Measurements from ENCODE around the gene SLC35F1.
A peak's percentile ranks its signal among the peaks of the same experiment; 100 is the strongest.

The SLC35F1 gene

GRCh38 chr6:118165500-118165899, 258.4 kb downstream of the SLC35F1 start (continued):
- no peak for TF ChIP-seq GLI2 (tag by site-specific recombination; IDR thresholded peaks at IDR 0.05; ENCODE audit: borderline replicate concordance, low read depth)

GRCh38 chr6:118168421-118168820, 261.4 kb downstream of the SLC35F1 start:
- 0 out of 2 replicates have a peak, but pooled peaks have one; percentile 13 for TF ChIP-seq ZNF626 (tag by site-specific recombination; IDR thresholded peaks at IDR 0.05)
- TF ChIP-seq YY2 (tag by site-specific recombination; IDR thresholded peaks at IDR 0.05), result no peak
- H3K27ac ChIP-seq (ENCODE audit: extremely low read depth, low read depth, low read length), result no peak overlapping the region
- no peak overlapping the region for H3K4me3 ChIP-seq (ENCODE audit: low read depth, low read length)
- no peaks in the 10 kb centered on the region for H3K36me3 ChIP-seq (ENCODE audit: control insufficient read depth in 2 of 2, insufficient read depth in 1 of 2, low read length in 2 of 2)
- H3K4me1 ChIP-seq (ENCODE audit: control insufficient read depth, insufficient read depth, low read length), result peaks cover 4% of the 10 kb centered on the region; the same call in 1 of the 2 replicates
- no peaks in the 10 kb centered on the region for H3K9me3 ChIP-seq (ENCODE audit: control insufficient read depth, insufficient read depth, low read depth, low read length)
- POLR2A ChIA-PET, result no interaction called here
- CTCF ChIA-PET, result no interaction called here

- ChIA-PET CTCF (no interaction called here), POLR2A (no interaction called here)
- Histone ChIP-seq H3K4me1 (ENCODE audit: control insufficient read depth, insufficient read depth, low read length) (no peaks in the 10 kb centered on the region), H3K4me3 (ENCODE audit: low read depth, low read length) (no peak overlapping the region), H3K27ac (ENCODE audit: extremely low read depth, low read depth, low read length) (no peak overlapping the region), H3K36me3 (ENCODE audit: control insufficient read depth in 2 of 2, insufficient read depth in 1 of 2, low read length in 2 of 2) (no peaks in the 10 kb centered on the region), H3K9me3 (ENCODE audit: control insufficient read depth, insufficient read depth, low read depth, low read length) (no peaks in the 10 kb centered on the region)
- no peak for TF ChIP-seq KLF1 (tag by site-specific recombination; IDR thresholded peaks at IDR 0.05)
- no peak for TF ChIP-seq ZNF521 (tag by site-specific recombination; IDR thresholded peaks at IDR 0.05)
- TF ChIP-seq ZFP69B (tag by site-specific recombination; IDR thresholded peaks at IDR 0.05), result no peak
- 0 out of 2 replicates have a peak, but pooled peaks have one; percentile 29 for TF ChIP-seq ZNF561 (tag by site-specific recombination; IDR thresholded peaks at IDR 0.05; ENCODE audit: borderline replicate concordance)
- no peak for TF ChIP-seq ZBTB49 (tag by site-specific recombination; IDR thresholded peaks at IDR 0.05; ENCODE audit: low read depth)
- no peak for TF ChIP-seq KLF10 (tag by site-specific recombination; IDR thresholded peaks at IDR 0.05)
- no peak for TF ChIP-seq ZNF664 (tag by site-specific recombination; IDR thresholded peaks at IDR 0.05)
- TF ChIP-seq TCF7L2 (IDR thresholded peaks at IDR 0.05; ENCODE audit: borderline replicate concordance, low read depth, low read length), result no peak
- no peak for TF ChIP-seq SETDB1 (IDR thresholded peaks at IDR 0.05; ENCODE audit: insufficient read length, low read length)
- TF ChIP-seq KLF16 (tag by site-specific recombination; IDR thresholded peaks at IDR 0.05), result 0 out of 2 replicates have a peak, but pooled peaks have one; percentile 21
- no peak for TF ChIP-seq ZNF707 (tag by site-specific recombination; IDR thresholded peaks at IDR 0.05)
- TF ChIP-seq SP7 (tag by site-specific recombination; IDR thresholded peaks at IDR 0.05), result peak; percentile 64
- no peak for TF ChIP-seq YY2 (tag by site-specific recombination; IDR thresholded peaks at IDR 0.05)
- TF ChIP-seq ZBTB1 (tag by site-specific recombination; IDR thresholded peaks at IDR 0.05), result no peak
- no peak for TF ChIP-seq ZNF335 (tag by site-specific recombination; conservative IDR thresholded peaks at IDR 0.05)
- TF ChIP-seq ZNF654 (tag by site-specific recombination; IDR thresholded peaks at IDR 0.05; ENCODE audit: low read depth), result no peak
- TF ChIP-seq ZNF785 (tag by site-specific recombination; IDR thresholded peaks at IDR 0.05), result no peak
- no peak for TF ChIP-seq ZNF239 (tag by site-specific recombination; IDR thresholded peaks at IDR 0.05)
- no peak for TF ChIP-seq INSM2 (tag by site-specific recombination; IDR thresholded peaks at IDR 0.05)
- no peak for TF ChIP-seq ZBTB11 (tag by site-specific recombination; conservative IDR thresholded peaks at IDR 0.05; ENCODE audit: low read depth)
- no peak for TF ChIP-seq ZNF433 (tag by site-specific recombination; IDR thresholded peaks at IDR 0.05; ENCODE audit: low read depth)
- no peak for TF ChIP-seq ZNF202 (tag by site-specific recombination; IDR thresholded peaks at IDR 0.05; ENCODE audit: borderline replicate concordance)
- TF ChIP-seq GFI1B (tag by site-specific recombination; IDR thresholded peaks at IDR 0.05), result no peak
- TF ChIP-seq ZNF843 (tag by site-specific recombination; IDR thresholded peaks at IDR 0.05), result peak; percentile 88
- TF ChIP-seq HOXA7 (CRISPR knock-in tag; IDR thresholded peaks at IDR 0.05; ENCODE audit: borderline replicate concordance), result no peak
- TF ChIP-seq ZNF184 (tag by site-specific recombination; IDR thresholded peaks at IDR 0.05), result peak; percentile 54
These were observed 264.8 kb downstream of the SLC35F1 start for GRCh38 chr6:118171852-118172251.
